ENCODE measurements around the gene CDC27.

The CDC27 gene

DNA sequence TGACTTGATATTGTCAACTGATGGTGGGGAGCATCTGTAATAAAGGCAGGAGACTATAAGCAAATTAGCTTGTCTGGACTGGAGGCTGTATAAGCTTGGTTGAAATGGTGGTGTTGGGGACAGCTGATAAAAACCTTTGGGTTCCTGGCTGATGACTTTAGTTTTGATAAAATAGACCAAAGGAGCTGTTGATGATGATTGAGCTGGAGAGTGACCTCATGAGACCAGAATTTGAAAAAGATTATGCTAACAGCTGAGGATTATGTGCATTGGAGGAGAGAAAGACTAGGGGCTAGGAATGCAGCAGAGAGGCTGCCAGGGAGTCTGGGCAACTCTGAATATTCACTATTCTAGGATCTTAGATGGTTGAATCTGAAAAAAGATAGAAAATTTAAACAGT is 8.7 kb upstream of the CDC27 start:
- TF ChIP-seq, protein P1, sequence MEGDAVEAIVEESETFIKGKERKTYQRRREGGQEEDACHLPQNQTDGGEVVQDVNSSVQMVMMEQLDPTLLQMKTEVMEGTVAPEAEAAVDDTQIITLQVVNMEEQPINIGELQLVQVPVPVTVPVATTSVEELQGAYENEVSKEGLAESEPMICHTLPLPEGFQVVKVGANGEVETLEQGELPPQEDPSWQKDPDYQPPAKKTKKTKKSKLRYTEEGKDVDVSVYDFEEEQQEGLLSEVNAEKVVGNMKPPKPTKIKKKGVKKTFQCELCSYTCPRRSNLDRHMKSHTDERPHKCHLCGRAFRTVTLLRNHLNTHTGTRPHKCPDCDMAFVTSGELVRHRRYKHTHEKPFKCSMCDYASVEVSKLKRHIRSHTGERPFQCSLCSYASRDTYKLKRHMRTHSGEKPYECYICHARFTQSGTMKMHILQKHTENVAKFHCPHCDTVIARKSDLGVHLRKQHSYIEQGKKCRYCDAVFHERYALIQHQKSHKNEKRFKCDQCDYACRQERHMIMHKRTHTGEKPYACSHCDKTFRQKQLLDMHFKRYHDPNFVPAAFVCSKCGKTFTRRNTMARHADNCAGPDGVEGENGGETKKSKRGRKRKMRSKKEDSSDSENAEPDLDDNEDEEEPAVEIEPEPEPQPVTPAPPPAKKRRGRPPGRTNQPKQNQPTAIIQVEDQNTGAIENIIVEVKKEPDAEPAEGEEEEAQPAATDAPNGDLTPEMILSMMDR (IDR thresholded peaks at IDR 0.05), result no peak

DNA sequence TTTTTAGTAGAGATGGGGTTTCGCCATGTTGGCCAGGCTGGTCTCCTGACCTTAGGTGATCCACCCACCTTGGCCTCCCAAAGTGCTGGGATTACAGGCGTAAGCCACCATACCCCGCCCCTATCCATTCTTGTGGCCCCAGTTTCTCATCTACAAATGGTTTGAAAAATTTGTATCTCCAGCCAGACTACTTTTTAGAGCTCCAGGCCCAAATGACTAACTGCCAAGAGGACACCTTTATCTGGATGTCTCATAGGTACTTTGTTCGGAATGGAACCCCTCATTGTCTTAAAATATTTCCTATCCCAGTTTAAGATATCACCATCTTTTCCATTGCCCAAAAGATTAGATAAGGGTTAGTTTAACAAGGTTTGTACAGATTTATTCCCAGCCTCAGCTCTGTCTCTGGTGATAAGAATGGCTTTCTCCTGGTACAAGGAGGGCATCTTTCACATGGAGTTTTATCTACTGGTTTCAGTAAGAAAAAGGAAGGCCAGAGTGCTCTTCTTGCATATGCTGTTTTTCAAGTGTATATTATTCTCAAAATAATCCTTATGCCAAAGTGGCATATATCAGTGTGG is 4.9 kb upstream of the CDC27 start:
- TF ChIP-seq, protein P1 (IDR thresholded peaks at IDR 0.05), result no peak

DNA sequence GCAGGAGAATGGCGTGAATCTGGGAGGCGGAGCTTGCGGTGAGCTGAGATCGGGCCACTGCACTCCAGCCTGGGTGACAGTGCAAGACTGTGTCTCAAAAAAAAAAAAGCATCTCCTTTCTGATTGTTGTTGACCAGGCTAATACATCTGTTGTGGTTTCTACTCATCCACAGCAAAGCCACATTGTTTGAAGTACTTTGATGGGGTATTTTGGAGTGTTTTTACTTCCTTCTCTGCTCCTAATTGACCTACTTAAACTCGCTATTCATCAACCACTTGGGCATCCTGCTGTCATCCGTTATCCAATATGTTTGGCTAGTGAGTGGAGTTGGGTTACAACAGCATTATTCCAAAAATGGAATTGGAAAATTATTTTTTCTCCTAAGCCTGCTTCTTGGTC is 3.5 kb upstream of the CDC27 start:
- TF ChIP-seq, protein P1 (IDR thresholded peaks at IDR 0.05), result no peak

DNA sequence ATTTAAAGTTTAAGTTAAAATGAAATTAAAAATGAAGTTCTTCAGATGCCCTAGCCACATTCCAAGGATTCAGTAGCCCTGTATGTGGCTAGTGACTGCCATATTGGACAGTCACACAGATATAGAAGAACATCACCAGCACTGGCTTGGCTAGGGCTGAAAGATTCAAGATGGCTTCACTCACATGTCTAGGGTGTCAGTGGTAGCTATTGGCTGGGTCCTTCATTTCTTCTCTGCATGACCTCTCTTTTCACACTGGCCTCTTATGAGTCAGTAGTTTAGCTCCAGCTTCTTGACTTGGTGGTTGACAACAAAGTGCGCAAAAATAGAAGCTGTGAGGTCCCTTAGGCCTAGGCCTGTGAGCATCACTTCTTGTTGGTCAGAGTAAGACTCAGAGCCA is 1.7 kb upstream of the CDC27 start:
- TF ChIP-seq, protein P1 (IDR thresholded peaks at IDR 0.05), result no peak

DNA sequence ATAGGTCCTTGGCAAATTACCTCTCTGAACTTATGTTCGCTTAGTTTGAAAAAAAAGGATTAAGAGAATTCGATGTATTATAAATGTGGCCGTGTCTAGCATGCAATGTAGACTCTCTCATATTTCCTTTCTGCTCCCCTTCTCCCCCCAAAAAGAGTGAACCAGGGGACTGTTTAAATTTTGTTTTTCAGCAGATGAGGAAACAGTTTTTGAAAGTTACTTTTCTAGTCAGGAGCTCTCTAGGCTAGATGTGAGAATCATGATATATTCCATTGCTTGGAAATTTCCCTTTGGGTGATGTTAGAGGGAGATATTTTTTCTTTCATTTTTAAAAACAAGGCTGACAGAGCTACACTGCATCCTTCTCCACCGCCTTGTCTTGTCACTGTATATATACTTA is 1.1 kb upstream of the CDC27 start:
- TF ChIP-seq, protein P1 (IDR thresholded peaks at IDR 0.05), result no peak

DNA sequence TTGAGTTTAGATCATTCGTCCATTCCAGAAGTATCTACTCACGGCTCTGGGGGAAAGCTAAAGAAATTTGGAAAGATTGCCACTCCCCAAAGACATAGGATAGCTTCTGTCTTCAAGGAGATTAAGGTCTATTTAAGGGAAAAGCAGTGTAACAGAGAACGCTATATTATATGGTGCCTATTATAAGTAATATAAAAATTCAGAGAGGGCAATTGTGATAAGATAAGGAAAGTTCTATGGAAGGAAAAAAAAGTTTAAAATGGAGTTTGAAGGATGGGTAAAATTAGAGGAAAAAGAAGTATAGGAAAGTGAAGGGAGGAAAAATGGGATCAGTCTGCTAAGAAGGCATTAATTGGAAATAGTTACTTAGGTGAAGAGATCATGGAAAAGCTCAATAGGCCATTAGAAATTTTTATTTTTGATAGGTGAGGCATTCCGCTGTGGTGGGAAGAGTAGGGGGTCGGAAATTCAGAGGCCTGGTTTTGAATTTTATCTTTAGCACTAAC is 690 bp upstream of the CDC27 start:
- TF ChIP-seq, protein P1 (IDR thresholded peaks at IDR 0.05), result no peak

DNA sequence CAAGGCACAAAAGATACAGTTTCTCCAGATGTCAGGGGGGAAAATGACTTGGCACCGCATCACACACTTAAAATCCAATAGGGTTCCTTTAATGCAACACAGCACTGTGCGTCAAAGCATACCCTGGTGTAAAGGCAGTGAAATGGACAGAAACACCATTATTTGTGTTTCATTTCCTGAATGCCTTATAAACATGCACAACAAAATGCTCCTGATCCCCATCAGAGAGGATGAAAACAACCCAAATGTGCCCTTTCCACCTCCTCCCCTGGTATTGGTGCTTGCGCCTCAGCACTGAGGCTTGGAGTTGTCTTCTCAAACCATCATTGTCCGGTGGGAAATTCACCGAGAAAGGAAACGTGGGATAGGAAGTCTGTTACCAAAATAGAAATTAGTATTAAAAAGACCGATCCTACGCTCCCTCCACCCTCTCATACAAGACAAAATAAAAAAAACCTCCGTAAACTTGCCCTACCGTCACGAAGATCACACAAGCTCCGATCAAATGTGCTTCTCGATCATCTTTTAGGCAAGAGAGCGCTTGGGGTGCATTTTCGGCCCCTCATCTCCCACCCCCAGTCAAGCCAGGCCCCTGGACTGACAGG is 722 bp downstream of the CDC27 start:
- TF ChIP-seq, protein P1 (IDR thresholded peaks at IDR 0.05), result no peak
